Right ventricle myocardium inferior (tissue), 1 donor: ENCODE measurements around the gene GPR32. TPM values are rescaled to one million over a fixed set of nuclear protein-coding genes. Genes with fewer than 3 reads are reported as not detected.
"Not testable (repeated sequence)": the region's sequence is repeated elsewhere in the genome, so short reads cannot be mapped to it uniquely, and the experiment has no call there.

ENCODE experiments used
- ATAC-seq: fragments of 200-7000 bp; cut with Tn5 transposase; one replicate; pipeline ENCODE4 v1.9.1; 2020; ENCODE audit warnings: mild to moderate bottlenecking, moderate library complexity
- DNase-seq: peaks from one replicate; pipeline ENCODE4 v3.0.0; 2021; ENCODE audit errors: missing footprints
- intact Hi-C: fragments of 100-400 bp; cut with DNase I; formaldehyde crosslinking; loops from one replicate; pipeline ENCODE4 v1.11.0; 2022
- total RNA-seq: library from RNA; stranded (reverse); fragmentation: NEBNext Ultra II Directional; extraction: Animal tissue kit (Norgen Biotek cat#: 25700); gene quantifications from one replicate; pipeline ENCODE4 v1.2.1, GENCODE V29; 2021
- donor health status: DM: no; HTN: yes; CAD: no; lungs with severe emphysema.

GPR32 gene
- total RNA-seq, 1 donor from 2014 or later, result not detected

DNA sequence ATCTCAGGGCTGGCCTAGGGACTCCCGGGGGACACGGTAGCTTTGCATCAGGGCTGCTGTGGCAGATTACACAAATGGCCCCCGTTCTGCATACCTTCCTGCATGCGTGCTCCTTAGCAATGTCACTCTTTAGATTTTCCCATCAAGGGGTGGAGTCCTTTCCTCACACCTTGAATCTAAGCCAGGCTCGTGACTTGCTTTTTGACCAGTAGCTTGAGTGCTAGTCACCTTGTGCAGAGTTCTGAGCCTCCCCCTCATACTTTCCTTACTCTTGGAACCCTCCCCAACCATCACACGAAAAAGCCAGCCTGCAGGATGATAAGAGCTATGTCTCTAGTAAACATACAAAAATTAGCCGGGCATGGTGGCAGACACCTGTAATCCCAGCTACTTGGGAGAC is 3.2 kb downstream of the GPR32 start:
- intact Hi-C loops, ATAC-seq, DNase-seq: not testable (repeated sequence)

DNA sequence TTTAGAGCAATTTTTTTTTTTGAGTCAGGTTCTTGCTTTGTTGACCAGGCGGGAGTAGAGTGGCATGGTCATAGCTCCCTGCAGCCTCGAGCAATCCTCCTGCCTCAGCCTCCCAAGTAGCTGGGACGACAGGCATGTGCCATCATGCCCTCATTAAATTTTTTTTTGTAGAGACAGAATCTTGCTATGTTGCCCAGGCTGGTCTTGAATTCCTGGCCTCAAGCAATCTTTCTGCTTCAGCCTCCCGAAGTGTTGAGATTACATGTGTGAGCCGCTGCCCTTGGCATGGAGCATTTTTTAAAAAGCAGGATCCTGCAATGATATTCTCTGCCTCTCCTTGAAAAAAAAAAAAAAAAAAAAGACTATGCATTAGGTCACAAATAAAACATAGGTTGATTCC is 5.9 kb downstream of the GPR32 start:
- ATAC-seq (no peak), DNase-seq (no peak)
- intact Hi-C loops, result no loop called here

DNA sequence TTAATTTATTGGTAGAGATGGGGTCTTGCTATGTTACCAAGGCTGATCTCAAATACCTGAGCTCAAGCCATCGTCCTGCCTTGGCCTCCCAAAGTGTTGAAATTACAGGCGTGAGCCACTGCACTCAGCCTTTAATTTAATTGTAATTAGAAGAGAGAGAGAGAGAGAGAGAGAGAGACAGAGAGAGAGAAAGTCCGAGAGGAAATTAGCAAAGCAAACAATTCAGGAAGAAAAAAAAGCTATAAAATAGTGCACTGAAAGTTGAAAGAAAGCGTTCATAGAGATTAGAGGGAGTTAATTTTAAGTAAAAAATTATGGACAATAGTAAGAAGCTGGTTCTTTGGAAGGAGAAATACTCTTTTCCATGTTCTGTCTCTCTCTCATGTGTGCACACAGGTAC is 7.0 kb downstream of the GPR32 start:
- DNase-seq (no peak), ATAC-seq (no peak)
- intact Hi-C loops, result no loop called here

DNA sequence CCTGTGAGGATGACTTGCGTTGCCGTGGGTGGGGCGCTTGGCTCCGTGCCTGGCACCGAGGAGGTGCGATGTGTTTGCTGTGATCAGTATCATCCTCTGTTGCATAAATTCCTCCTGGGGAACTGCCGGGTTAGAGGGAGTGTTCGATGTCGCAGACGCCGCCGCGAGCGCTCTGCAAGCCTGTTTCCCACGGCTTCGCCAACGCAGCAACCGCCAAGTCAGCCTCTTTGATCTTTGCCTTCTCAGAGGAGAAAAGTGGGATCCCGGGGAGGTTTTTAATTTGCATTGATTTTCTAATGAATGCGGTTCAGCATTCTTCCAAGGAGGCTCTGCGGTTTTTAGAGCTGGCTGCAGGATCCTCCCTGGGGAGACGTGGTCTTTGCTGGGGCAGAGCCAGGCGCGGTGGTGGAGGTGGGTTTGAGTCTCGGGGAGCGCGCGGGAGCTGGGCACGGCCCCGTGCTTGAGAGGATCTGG is 7.6 kb downstream of the GPR32 start:
- intact Hi-C loops, result no loop called here
- no peak for ATAC-seq
- DNase-seq, result no peak

DNA sequence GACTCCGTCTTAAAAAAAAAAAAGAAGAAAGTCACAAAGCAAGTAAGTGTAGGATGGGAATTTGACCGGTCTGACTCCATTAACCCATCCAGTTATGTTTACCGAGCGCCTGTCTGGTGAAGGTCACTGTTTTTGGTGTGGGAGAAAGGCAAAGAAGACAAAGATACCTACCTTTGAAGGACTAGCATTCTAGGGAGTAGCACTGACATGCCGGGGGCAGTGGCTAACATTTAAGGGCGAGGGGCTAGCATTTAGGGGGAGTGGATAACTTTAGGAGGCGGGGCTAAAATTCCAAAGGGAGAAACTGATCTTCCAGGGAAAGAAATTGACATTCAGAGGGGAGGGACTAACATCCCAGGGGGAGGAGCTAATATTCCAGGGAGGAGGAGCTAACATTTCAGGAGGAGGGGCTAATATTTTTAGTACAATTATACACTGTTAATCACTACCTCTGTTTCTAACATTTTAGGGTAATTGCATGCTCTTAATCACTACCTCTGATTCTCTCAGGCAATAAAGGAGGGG is 8.7 kb downstream of the GPR32 start:
- DNase-seq (no peak), ATAC-seq (no peak)
- intact Hi-C loops, result no loop called here

DNA sequence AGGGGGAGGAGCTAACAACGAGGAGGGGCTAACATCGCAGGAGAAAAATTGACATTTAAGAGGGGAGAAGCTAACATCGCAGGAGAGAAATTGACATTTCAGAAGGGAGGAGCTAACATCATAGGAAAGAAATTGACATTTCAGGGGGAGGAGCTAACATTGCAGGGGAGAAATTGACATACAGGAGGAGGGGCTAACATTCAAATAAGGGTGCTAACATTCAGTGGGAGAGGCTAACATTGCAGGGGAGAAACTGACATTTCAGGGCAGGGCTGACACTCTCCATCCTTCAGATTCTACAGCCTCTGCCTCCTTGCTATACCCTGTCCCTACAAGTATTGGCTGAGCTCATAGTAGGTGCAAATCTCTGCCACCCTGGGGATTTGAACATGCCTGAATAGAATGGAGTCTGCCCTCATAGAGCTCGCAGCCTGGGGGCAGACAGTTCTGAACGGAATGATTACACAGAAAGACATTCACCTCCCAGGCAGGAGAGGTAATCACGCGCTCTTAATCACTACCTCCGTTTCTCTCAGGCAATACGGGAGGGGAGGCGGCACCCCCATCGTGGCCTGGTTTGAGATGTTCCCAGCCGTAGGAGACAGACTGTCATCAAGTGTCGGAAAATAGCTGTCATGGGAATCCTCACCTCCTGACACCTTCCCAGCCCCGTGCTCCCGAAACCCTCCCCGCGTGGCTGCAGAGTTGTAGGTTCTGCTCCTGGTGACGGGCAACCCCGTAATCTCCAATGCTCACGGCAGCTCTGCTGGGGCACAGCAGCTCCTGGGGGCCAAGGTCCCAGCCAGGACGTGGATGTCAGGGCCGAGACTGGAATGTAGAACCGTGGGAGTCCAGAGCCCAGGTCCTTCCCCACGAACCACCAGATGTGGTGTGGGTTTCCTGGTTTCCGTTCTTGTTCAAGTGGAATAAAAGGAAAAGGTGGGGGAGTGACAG is 9.5 kb downstream of the GPR32 start:
- intact Hi-C loops, result loop anchor here (5.0 kb wide), 1 partner anchor 422 kb away; no protein-coding TSS in a partner anchor
- DNase-seq (no peak), ATAC-seq (no peak)

DNA sequence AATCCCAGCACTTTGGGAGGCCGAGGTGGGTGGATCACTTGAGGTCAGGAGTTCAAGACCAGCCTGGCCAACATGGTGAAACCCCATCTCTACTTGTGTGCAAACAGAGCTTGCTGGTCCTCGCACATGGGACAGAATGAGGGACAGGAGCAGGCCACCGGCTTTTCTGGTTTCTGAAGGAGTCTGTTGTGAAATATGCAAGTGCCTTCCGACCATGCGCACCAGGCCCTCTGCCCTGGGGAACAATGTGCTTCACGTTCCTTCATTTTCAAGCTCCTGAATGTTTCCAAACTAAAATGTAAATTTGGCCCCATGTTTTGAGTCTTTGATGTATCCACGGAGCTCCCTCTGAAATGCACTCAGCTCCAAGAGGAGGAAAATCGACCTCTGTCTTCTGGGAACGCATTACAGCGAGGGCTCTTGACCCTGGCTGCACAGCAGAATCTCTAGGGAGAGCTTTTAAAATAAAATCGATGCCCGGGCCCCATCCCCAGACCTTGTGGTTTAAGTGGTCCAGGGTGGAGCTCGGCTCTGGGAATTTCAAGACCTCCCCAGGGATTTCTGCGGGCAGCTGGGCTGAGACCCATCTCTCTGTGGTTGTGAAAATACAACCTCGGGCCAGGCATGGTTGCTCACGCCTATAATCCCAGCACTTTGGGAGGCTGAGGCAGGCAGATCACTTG is 10.6 kb downstream of the GPR32 start:
- intact Hi-C loops, result loop anchor here (5.0 kb wide), 1 partner anchor 424 kb away; no protein-coding TSS in a partner anchor
- ATAC-seq (no peak), DNase-seq (no peak)

DNA sequence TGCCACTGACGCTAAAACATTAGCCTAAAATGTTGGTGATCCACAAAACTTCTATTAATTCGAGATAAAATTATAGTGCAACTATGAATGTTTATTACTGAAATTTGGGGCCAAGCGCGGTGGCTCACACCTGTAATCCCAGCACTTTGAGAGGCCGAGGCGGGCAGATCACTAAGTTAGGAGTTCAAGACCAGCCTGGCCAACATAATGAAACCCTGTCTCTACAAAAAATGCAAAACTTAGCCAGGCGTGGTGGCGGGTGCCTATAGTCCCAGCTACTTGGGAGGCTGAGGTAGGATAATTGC is 13.5 kb downstream of the GPR32 start:
- not testable (repeated sequence) for ATAC-seq, DNase-seq
- intact Hi-C loops, result loop anchor here (2.0 to 5.0 kb wide), 2 partner anchors 247 to 426 kb away; no protein-coding TSS in a partner anchor

DNA sequence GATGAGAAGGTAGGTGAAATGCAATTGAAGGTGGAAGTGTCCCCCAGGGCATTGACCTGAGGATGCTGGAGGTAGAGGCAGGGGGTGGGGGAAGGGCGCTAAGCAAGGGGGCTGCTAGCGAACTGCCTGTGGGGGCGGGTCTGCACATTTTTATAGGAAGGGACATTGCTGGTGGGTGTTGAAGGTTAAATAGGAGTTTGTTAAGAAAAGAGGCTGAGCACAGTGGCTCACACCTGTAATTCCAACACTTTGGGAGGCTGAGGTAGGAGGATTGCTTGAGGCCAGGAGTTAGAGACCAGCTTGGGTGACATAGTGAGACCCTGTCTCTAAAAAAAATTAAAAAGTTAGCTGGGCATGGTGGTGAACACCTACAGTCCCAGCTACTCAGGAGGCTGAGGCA is 14.4 kb downstream of the GPR32 start:
- ATAC-seq (no peak), DNase-seq (no peak)
- intact Hi-C loops, result loop anchor here (5.0 kb wide), 1 partner anchor 427 kb away; no protein-coding TSS in a partner anchor

DNA sequence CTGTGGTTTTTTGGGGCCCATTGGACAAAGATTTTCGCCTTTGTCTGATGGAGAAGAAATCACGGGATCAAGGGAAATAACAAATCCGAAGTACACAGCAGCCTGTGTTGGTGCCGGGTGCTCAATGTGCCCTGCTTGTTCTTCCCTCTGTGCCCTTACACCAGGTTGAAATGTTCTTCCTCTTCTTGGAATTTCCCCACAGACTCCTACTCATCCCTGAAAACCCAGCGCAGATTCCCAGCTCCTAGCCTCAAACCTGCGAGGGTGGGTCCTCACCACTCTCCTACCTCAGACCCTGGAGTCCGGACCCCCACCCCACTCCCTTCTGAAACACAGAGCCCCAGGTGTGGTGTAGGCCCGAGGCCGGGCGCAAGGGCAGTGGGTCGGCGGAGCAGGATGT is 15.1 kb downstream of the GPR32 start:
- ATAC-seq (no peak), DNase-seq (no peak)
- intact Hi-C loops, result no loop called here

DNA sequence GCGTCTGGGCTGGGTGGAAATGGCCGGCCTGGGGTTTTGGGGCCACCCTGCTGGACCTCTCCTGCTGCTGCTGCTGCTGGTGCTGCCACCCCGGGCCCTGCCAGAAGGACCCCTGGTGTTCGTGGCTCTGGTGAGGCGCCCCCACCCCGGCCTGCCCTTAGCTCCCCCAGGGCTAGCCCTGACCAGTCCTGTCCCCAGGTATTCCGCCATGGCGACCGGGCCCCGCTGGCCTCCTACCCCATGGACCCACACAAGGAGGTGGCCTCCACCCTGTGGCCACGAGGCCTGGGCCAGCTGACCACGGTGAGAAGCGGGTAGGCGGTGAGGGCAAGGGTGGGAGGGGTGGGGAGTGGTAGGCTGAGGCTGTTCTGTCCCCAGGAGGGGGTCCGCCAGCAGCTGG is 20.1 kb downstream of the GPR32 start, which contains the start of gene ACP4:
Gene ACP4 (plus strand): TSS at position 20 of the 400 bp plus-strand sequence. CDS start 0 bp downstream, at position 20.
- ATAC-seq (no peak), DNase-seq (no peak)
- intact Hi-C loops, result no loop called here

DNA sequence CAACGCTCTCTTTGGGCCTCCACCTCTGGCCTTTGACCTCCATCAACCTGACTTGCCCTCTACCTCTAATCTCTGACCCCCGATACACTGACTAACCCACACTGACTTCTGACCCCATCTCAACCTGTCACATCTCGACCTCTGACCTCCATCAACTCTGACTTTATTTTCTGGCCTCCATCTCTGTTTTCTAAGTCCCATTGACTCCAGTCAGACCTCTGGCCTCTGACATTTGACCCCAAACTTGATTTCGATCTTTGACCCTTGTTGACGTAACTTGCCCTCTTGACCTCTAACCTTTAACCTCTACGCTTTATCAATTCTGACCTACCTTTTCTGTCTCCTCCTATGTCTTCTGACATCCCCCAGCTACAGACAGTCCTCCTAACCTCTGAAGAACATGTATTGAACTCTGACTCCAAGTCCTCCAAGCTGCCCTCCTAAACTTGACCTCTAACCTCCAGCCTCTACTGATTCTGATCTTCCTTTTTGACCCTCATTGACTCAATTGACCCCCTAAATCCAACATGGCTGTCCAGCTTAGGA is 20.7 kb downstream of the GPR32 start:
- no peak for ATAC-seq
- DNase-seq, result no peak
- intact Hi-C loops, result no loop called here

DNA sequence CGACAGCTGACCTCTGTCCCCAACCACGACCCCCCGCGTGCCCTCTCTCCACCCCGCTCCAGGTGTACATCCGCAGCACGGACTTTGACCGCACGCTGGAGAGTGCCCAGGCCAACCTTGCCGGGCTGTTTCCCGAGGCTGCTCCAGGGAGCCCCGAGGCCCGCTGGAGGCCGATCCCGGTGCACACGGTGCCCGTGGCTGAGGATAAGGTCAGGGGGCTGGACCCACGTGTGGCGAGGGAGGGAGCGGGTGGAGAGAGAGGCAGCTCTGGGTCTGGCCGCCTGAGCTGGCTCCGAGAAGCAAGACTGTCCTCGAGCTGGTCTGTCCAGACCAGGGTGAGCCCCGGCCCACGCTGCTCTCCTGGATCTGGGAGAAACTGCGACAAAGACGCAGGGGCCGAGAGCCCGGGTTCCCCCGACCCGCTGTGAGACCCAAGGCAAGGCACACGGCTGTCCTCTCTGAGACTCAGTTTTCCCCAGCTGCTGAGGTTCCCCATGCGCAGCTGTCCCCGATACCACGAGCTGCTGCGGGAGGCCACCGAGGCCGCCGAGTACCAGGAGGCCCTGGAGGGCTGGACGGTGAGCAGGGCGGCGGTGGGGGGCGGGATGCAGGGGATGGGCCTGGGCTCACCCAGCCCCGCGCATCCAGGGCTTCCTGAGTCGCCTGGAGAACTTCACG is 21.5 kb downstream of the GPR32 start:
- no peak for ATAC-seq
- DNase-seq, result no peak
- intact Hi-C loops, result no loop called here

DNA sequence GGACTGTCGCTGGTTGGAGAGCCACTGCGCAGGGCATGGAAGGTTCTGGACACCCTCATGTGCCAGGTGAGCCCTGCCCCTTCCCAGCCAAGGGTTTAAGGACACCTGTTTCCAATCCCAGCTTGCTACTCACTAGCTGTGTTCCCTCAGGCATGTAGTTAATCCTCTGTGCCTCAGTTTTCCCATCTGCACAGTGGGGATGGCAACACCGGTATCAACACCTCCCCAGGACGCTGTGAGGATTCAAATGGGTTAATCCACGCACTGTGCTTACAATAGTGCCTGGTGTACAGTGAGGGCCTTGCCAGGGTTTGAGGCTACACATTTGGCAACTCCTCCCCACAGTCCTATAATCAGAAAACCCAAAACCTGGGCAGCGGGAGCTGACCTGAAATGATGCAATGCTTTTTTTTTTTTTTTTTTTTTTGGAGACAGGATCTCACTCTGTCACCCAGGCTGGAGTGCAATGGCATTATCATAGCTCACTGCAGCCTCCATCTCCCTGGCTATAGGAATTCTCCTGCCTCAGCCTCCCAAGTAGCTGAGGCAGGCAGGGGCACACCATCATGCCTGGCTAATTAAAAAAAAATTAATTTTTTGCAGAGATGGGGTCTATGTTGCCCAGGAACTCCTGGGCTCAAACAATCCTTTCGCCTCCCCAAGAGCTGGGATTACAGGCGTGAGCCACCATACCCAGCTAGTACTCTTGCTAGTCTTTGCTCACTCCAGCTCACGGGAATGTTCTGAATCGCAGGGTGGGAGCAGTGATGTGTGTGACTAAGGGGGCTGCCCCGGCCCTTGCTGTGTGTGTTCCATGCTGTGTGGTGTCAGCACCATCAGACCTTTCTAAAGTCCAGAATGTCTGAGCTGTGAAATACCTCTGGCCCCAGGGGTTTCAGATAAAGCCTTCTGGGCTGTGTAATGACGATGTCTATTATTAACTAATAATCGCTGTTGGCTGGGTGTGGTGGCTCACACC is 22.3 kb downstream of the GPR32 start:
- intact Hi-C loops, result no loop called here
- DNase-seq, result no peak

DNA sequence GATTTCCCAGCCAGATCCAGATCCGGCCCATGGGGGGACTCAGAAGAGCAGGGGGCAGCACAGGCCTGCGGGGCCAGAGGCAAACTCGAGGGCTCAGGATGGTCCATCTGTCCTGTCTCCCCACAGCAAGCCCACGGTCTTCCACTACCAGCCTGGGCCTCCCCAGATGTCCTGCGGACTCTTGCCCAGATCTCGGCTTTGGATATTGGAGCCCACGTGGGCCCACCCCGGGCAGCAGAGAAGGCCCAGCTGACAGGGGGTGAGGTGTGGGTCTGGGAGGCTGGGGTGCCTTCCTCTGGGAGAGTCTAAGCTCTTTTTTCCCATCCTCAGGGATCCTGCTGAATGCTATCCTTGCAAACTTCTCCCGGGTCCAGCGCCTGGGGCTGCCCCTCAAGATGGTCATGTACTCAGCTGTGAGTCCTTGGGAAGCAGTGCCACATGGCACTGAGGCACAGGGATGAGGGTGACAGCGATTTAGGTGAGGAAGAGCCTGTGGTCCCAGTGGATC is 23.3 kb downstream of the GPR32 start:
- intact Hi-C loops, result no loop called here
- ATAC-seq, result no peak
- DNase-seq, result no peak

More for the DNA sequence above, 22.3 kb downstream of the GPR32 start:
- no peak for ATAC-seq

DNA sequence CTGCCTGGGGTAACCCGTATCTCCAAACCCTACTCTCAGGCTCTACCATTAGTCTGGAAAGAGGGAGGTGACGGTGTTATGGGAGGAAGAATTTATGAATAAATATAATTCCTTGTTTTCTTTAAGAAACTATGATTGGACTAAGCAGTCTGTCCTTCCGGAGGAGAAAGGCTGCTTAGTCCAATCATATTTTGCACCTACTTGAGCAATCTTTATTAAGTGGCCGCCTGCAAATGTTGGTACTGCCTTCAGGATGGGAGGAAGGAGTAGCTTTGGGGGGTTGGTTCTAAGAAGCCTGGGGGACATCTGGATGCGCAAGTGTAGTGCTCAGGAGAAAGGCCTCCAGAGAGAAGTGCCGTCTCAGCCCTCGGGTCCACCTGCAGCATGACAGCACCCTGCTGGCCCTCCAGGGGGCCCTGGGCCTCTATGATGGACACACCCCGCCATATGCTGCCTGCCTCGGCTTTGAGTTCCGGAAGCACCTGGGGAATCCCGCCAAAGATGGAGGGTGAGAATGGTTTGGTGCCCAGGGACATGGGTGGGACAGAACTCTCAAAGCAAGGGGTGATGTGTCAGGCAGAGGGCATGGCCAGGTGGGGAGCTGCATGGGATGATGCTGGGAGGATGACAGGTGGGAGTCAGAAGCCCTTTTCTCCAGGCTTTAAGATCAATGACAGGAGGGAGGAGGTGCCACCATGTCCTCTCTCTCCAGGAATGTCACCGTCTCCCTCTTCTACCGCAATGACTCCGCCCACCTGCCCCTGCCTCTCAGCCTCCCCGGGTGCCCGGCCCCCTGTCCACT is 24.0 kb downstream of the GPR32 start:
- ATAC-seq (no peak), DNase-seq (no peak)
- intact Hi-C loops, result no loop called here
